GM19023 (cell line): Measurements from ENCODE around the gene ANGPTL1.

Experiments
- ATAC-seq: cut with Tn5 transposase; IDR thresholded peaks from one replicate; pipeline ENCODE4 v1.9.1; 2021; ENCODE audit warnings: mild to moderate bottlenecking, moderate library complexity; ENCODE audit not compliant: unreplicated experiment

ANGPTL1 gene

GRCh38 chr1:178870944-178871343, at the start of gene ANGPTL1:
TSS of gene ANGPTL1 (minus strand) at chr1:178871077. CDS start at chr1:178865776, 5,301 bp downstream.
- ATAC-seq: no peak

- ATAC-seq: no peak
These were observed 48.7 kb upstream of the ANGPTL1 start for GRCh38 chr1:178919581-178919980.

GRCh38 chr1:178918955-178919354, 48.1 kb upstream of the ANGPTL1 start:
- ATAC-seq: no peak

- ATAC-seq: no peak
These were observed 47.4 kb upstream of the ANGPTL1 start for GRCh38 chr1:178918308-178918707.

- ATAC-seq: no peak
These were observed 45.7 kb upstream of the ANGPTL1 start for GRCh38 chr1:178916448-178917174.

GRCh38 chr1:178912597-178912996, 41.7 kb upstream of the ANGPTL1 start:
- no peak for ATAC-seq

GRCh38 chr1:178910023-178910422, 39.1 kb upstream of the ANGPTL1 start:
- no peak for ATAC-seq

- ATAC-seq: no peak
These were observed 37.5 kb upstream of the ANGPTL1 start for GRCh38 chr1:178908358-178908757.

GRCh38 chr1:178901482-178902125, 30.7 kb upstream of the ANGPTL1 start:
- no peak for ATAC-seq

GRCh38 chr1:178899402-178899801, 28.5 kb upstream of the ANGPTL1 start:
- no peak for ATAC-seq

GRCh38 chr1:178898401-178898800, 27.5 kb upstream of the ANGPTL1 start:
- ATAC-seq: no peak

- no peak for ATAC-seq
These were observed 25.1 kb upstream of the ANGPTL1 start for GRCh38 chr1:178895928-178896327.

GRCh38 chr1:178886551-178886950, 15.7 kb upstream of the ANGPTL1 start:
- no peak for ATAC-seq

- no peak for ATAC-seq
These were observed 15.0 kb upstream of the ANGPTL1 start for GRCh38 chr1:178885869-178886268.

GRCh38 chr1:178881950-178882349, 11.1 kb upstream of the ANGPTL1 start:
- no peak for ATAC-seq

GRCh38 chr1:178877896-178878295, 7.0 kb upstream of the ANGPTL1 start:
- no peak for ATAC-seq

- no peak for ATAC-seq
These were observed 5.1 kb upstream of the ANGPTL1 start for GRCh38 chr1:178875936-178876335.

- no peak for ATAC-seq
These were observed 4.1 kb upstream of the ANGPTL1 start for GRCh38 chr1:178874966-178875365.

GRCh38 chr1:178871551-178872320, 859 bp upstream of the ANGPTL1 start:
- ATAC-seq: no peak

- ATAC-seq: no peak
These were observed 656 bp downstream of the ANGPTL1 start for GRCh38 chr1:178870221-178870620.

GRCh38 chr1:178869119-178869697, 1.7 kb downstream of the ANGPTL1 start:
- ATAC-seq: no peak
